MM.1S (cell line): ENCODE measurements around the gene SIM1.

Source experiments
- DNase-seq: peaks from one replicate; pipeline ENCODE4 v3.0.0-alpha.2; 2015
- H2AFZ ChIP-seq: fragments of 300-600 bp; sonication (generic); 2 replicates; pipeline ENCODE4 v1.6.0; 2016; ENCODE audit warnings: antibody characterized with exemption, low read length
- H3F3A ChIP-seq: fragments of 300-600 bp; sonication (generic); 2 replicates; pipeline ENCODE4 v1.6.1; 2016; ENCODE audit warnings: mild to moderate bottlenecking, antibody characterized with exemption, low read length, moderate library complexity, mixed read lengths; ENCODE audit not compliant: insufficient read depth
- H3K27ac ChIP-seq: fragments of 300-600 bp; sonication (generic); 2 replicates; pipeline ENCODE4 v1.5.1; 2016; ENCODE audit warnings: mild to moderate bottlenecking, low read length
- H3K27me3 ChIP-seq: fragments of 300-600 bp; sonication (generic); replicated peaks from 2 replicates; pipeline ENCODE4 v1.6.0; 2016; ENCODE audit warnings: low read length; ENCODE audit not compliant: insufficient read depth
- H3K36me3 ChIP-seq: fragments of 300-600 bp; sonication (generic); replicated peaks from 2 replicates; pipeline ENCODE4 v1.6.1; 2016; ENCODE audit warnings: mild to moderate bottlenecking, low read length, mixed read lengths; ENCODE audit not compliant: insufficient read depth
- H3K4me1 ChIP-seq: fragments of 300-600 bp; sonication (generic); 2 replicates; pipeline ENCODE4 v1.6.1; 2016; ENCODE audit warnings: low read length, mixed read lengths
- H3K4me2 ChIP-seq: fragments of 300-600 bp; sonication (generic); 2 replicates; pipeline ENCODE4 v1.6.0; 2016; ENCODE audit warnings: low read depth, low read length
- H3K4me3 ChIP-seq: fragments of 300-600 bp; sonication (generic); 2 replicates; pipeline ENCODE4 v1.5.1; 2016; ENCODE audit warnings: low read length, mixed read lengths
- H3K79me2 ChIP-seq: fragments of 300-600 bp; sonication (generic); 2 replicates; pipeline ENCODE4 v1.6.1; 2016; ENCODE audit warnings: mixed run types, low read length, mixed read lengths
- H3K9ac ChIP-seq: fragments of 300-600 bp; sonication (generic); 2 replicates; pipeline ENCODE4 v1.6.1; 2016; ENCODE audit warnings: low read length, mixed read lengths
- H3K9me2 ChIP-seq: fragments of 300-600 bp; sonication (generic); replicated peaks from 2 replicates; pipeline ENCODE4 v1.6.1; 2016; ENCODE audit warnings: mild to moderate bottlenecking, low read length, mixed read lengths; ENCODE audit not compliant: insufficient read depth
- H3K9me3 ChIP-seq: fragments of 300-600 bp; sonication (generic); replicated peaks from 2 replicates; pipeline ENCODE4 v1.6.1; 2016; ENCODE audit warnings: mild to moderate bottlenecking, low read length, mixed read lengths; ENCODE audit not compliant: insufficient read depth
- H4K20me1 ChIP-seq: fragments of 300-600 bp; sonication (generic); 2 replicates; pipeline ENCODE4 v1.6.1; 2016; ENCODE audit warnings: mild to moderate bottlenecking, low read length, moderate library complexity, mixed read lengths; ENCODE audit not compliant: insufficient read depth
- CTCF ChIP-seq: fragments of 300-600 bp; sonication (generic); IDR thresholded peaks from 2 replicates; pipeline ENCODE4 v1.5.1; 2016; ENCODE audit warnings: antibody characterized with exemption, low read length, mixed read lengths
- EZH2 ChIP-seq: fragments of 300-600 bp; sonication (generic); optimal IDR thresholded peaks from 2 replicates; pipeline ENCODE3; 2017; ENCODE audit warnings: low read depth, mild to moderate bottlenecking, antibody characterized with exemption, low read length, mixed read lengths
- EZH2phosphoT487 ChIP-seq: fragments of 300-600 bp; sonication (generic); IDR thresholded peaks from 2 replicates; pipeline ENCODE4 v1.6.1; 2018; ENCODE audit warnings: antibody characterized with exemption, low read length

Gene SIM1

GRCh38 chr6:100415768-100416167 is 49.0 kb downstream of the SIM1 start:
- Histone ChIP-seq H3K9ac (no peak overlapping the region), H3K9me2 (no peaks in the 10 kb centered on the region), H3K9me3 (no peaks in the 10 kb centered on the region), H3F3A (no peaks in the 10 kb centered on the region), H3K27me3 (no peaks in the 10 kb centered on the region), H3K4me3 (no peak overlapping the region), H3K4me1 (no peaks in the 10 kb centered on the region), H4K20me1 (no peaks in the 10 kb centered on the region), H3K4me2 (no peak overlapping the region), H3K79me2 (no peaks in the 10 kb centered on the region), H3K27ac (no peak overlapping the region), H3K36me3 (no peaks in the 10 kb centered on the region), H2AFZ (no peak overlapping the region)
- no peak for DNase-seq
- TF ChIP-seq EZH2 (no peak), CTCF (no peak), EZH2phosphoT487 (no peak)

GRCh38 chr6:100412872-100413271 is 51.8 kb downstream of the SIM1 start:
- H3K4me3 ChIP-seq, result no peak overlapping the region
- H3F3A ChIP-seq, result no peaks in the 10 kb centered on the region
- no peaks in the 10 kb centered on the region for H3K9me2 ChIP-seq
- no peak overlapping the region for H3K27ac ChIP-seq
- TF ChIP-seq CTCF (no peak), EZH2phosphoT487 (no peak), EZH2 (no peak)
- no peaks in the 10 kb centered on the region for H3K4me1 ChIP-seq
- no peaks in the 10 kb centered on the region for H3K27me3 ChIP-seq
- H3K36me3 ChIP-seq, result no peaks in the 10 kb centered on the region
- H3K9ac ChIP-seq, result no peak overlapping the region
- DNase-seq, result no peak
- H3K4me2 ChIP-seq, result no peak overlapping the region
- no peak overlapping the region for H2AFZ ChIP-seq
- H4K20me1 ChIP-seq, result no peaks in the 10 kb centered on the region
- H3K79me2 ChIP-seq, result no peaks in the 10 kb centered on the region
- H3K9me3 ChIP-seq, result no peaks in the 10 kb centered on the region

GRCh38 chr6:100404051-100404450 is 60.7 kb downstream of the SIM1 start:
- TF ChIP-seq CTCF (no peak), EZH2 (no peak), EZH2phosphoT487 (no peak)
- Histone ChIP-seq H3K4me2 (no peak overlapping the region), H3F3A (no peaks in the 10 kb centered on the region), H3K9ac (no peak overlapping the region), H3K9me2 (no peaks in the 10 kb centered on the region), H3K79me2 (no peaks in the 10 kb centered on the region), H3K4me3 (no peak overlapping the region), H3K27me3 (no peaks in the 10 kb centered on the region), H3K36me3 (no peaks in the 10 kb centered on the region), H3K4me1 (no peaks in the 10 kb centered on the region), H3K27ac (no peak overlapping the region), H3K9me3 (no peaks in the 10 kb centered on the region), H2AFZ (no peak overlapping the region), H4K20me1 (no peaks in the 10 kb centered on the region)
- DNase-seq, result no peak
